Femur (tissue), 1 donor: Measurements from ENCODE around the gene GLTP.
"Not testable (repeated sequence)": the region's sequence is repeated elsewhere in the genome, so short reads cannot be mapped to it uniquely, and the experiment has no call there.

Source experiments
- DNase-seq: peaks from one replicate; pipeline ENCODE4 v3.0.0-alpha.2; 2017

The GLTP gene

GRCh38 chr12:109876406-109876805, 3.9 kb downstream of the GLTP start:
- DNase-seq = no peak

GRCh38 chr12:109875572-109876131, 4.7 kb downstream of the GLTP start:
- no peak for DNase-seq

GRCh38 chr12:109873653-109874052, 6.7 kb downstream of the GLTP start:
- DNase-seq = no peak

DNA sequence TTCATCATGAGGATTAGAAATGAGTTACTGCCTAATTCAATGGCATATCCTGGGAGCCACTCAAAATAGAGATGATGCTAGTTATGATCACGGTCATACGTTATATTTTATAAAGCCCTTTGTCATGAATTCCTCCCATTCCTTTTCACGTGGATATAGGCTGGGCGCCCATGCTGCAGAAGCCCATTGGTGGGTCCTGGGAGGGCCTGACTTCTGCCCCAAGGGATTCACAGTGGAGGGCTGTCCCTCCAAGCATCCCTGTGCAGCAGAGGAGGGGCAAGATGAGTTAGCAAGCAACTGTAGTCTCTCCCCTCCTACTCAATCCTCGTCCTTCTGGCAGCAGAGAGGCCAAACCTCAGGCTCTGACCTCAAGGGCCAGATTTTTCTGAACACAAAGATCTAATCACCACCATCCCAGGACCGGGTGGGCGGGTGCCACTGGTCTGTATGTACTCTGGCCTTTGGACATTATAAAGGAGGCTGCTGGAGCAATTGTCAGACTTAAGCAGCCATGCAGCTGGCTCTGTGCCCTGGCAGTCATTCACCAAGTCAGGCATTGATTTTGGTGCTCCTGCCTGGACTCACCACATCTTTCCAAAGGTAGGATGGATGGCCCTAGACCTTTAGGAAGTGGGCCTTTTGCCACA, 8.6 kb downstream of the GLTP start:
- DNase-seq = no peak

DNA sequence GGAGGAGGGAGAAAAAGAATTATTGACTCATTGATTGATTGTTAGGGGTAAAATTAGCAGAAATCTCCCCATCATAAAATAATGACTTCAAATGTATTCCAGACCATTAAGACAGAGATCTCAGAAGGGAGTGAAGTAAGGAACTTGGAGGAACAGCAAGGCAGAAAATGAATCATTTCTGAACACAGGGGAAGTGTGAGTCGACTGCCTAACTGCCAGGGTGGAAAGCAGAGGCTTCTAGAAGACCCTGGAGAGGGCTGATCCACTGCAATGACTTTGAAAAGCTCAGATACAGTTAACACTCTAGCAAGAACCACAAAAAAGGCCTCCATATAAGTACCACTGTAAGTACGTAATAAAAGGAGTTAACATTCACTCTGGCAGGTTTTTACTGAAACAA, 9.7 kb downstream of the GLTP start:
- no peak for DNase-seq

DNA sequence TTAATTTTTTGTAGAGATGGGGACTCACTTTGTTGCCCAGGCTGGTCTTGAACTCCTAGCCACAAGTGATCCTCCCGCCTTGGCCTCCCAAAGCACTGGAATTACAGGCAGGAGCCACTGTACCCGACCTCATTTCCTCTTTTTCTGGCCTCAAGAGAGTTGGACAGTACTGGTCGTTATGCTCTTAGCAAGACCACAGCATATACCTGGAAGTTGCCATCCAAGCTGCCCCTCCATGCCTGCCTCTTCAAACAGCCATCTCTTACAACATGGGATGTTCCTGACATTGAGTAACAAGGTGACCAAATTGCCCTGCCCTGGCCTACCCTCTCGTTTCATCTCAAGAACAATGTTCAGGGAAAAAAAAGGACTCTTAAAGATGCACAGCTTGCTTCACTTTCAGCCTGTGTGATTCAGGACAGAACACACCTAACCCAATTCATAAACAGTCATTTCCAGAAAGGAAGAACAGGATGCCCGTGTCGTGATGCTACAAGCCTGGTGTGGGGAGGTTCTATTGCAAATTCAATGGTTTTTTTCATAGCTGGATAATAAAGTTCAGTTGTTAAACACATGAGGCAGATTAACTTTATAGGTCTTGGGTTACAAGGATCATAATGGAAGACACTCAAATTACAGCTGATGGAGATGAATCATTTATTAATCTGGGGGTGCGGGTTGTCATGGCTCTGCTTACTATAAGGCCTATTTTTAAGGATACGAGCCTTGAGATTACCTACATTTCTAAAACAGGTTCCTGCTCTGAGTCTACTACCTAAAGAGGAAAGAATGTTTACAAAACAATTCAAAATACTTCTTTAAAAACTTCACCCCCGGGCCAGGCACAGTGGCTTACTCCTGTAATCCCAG, 11.9 kb downstream of the GLTP start:
- DNase-seq = no peak

DNA sequence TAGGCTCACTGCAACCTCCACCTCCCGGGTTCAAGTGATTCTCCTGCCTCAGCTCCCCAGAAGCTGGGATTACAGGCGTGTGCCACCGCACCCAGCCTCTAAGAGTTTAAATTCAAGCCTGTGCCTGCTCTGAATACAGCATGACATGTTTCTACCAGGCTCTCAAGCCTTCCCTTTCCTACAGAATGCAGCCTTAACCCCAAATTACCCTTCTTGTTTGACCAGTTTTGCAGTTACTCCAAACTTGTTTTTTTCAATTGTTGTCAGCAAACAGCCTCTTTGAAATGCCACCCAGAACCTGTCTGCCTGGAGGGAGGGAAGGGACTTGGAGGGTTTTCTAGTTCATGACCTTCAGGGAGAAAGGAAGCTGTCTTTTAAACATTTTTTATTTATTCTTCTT, 15.4 kb downstream of the GLTP start:
- DNase-seq = no peak

DNA sequence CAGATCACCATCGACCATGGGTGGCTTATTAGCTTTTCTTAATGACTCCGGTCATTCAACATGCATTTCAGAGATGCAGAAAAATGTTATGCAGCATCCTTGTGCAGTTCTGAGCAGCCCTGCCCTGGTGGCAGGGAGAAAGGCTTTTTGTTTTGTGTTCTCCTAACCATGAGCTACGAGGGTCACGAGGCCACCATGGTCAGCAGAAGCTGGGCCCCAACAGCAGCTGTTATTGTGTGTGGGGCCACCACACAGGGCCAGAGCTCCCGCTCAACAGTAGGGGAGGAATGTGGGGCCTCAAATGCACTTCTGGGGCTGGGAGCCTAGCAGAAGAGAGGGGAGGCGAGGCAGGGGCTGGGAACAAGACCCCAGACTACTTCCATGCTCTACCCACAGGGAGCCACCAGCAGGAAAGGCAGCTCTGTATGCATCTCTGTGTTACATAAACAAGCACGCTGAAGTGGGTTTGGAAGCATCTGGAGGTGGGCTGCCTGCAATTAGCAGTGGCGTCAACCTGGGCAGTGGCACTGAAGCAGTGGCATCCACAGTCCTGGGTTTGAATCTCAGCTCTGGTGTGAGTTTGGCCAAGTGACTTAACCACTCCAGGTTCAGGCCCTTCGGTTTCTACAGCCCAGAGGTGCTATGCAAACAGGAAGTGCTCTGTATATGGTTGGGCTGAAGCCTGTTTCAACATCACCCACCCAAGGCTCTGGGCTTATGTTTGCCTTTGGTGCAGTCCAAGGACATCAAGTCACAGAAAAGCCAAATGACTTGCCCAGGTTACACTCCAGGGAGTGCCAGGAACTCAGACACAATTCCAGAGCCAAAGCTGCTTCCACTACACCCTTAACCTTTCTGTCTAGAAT, 16.3 kb downstream of the GLTP start:
- DNase-seq = peak; percentile 31

DNA sequence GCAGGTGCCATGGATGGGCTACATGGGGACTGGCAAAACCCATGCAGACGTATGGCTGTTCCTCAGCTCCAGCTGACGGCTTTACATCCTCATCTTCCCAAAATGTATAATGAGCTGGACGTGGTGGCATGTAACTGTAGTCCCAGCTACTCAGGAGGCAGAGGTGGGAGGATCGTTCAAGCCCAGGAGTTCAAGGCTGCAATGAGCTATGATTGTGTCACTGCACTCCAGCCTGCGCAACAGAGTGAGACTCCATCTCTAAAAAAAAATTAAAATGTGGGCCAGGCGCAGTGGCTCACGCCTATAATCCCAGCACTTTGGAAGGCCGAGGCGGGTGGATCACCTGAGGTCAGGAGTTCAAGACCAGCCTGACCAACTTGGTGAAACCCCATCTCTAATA, 17.9 kb downstream of the GLTP start:
- not testable (repeated sequence) for DNase-seq

DNA sequence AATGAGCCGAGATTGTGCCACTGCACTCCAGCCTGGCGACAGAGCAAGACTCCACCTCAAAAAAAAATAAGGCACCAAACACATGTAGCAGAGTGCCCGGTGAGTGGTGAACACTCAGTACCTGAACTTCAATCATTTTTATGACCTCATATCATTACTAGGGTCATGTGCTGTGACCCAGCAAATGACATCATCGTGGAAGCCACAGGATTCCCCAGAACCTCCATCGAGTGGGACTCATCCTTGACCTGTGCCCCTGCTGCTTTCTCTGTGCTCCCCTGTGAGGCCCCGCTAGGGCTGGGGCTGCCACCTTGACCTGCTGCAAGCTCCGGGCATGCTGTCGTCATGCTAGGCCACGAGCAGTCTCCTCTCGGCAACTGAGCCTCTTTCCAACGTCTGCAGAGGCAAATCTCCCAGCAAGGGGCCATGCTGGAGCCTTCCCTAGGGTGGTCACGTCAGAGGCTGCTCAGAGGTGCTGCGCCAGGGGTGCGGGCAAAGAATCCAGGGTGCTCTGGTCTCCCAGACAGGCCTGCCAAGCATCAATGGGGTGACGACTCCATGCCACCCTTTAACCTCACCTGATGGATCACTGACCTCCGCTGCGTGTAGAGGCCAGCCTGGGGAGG, 18.5 kb downstream of the GLTP start:
- DNase-seq = no peak

DNA sequence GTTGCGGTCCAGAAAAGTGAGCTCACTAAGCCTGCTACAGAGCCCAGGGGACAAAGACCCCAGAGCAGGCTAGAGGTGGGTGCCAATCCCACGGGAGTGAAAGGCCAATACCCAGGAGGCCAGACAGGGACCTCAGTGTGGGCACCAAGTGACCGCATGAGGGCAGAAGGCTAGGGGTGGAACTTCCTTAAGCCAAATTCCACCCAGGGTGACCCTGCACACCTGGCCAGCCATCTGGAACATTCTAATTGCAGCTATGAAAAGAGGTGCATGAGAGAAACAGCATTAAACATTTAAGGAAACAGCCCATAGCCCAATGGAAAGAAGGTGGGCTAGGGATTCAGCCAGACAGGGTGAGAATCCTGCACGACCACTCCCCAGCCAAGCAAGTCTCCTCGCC, 19.4 kb downstream of the GLTP start:
- DNase-seq = no peak

DNA sequence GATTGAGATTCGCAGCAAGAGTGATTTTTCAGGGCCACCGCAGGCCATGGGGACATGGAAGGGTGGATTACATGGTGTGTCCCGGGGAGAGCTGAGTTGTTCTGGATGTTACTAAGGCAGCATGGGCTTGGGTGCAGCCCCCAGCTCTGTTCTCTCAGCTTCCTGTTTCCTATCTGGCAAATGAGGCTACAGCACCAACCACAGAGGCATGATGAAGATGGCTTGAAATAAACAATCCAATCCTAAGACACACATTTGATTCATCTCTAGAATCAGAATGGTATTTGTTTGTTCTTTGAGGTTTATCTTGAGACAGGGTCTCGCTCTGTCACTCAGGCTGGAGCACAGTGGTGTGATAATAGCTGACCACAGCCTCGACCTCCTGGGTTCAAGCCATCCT, 21.6 kb downstream of the GLTP start:
- no peak for DNase-seq

DNA sequence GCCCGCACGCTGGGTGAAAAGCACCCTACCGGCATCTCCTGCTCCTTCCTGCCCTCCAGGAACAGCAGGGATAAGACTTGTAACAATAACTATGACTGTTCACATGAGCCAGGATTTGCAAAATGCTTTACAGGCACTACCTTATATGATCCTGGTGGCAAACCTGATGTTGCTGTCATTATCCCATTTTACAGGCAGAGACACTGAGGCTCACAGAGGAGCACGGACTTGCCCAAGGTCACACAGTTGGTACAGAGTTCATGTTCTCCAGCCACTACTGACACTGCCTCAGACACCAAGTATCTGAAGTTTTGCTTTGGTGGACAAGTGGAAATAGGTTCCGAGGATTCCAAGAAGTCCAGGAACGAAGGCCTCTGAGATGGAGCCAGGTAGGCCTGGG, 22.6 kb downstream of the GLTP start:
- DNase-seq = no peak

- DNase-seq = no peak
Observed at GRCh38 chr12:109855377-109855776, 25.0 kb downstream of the GLTP start.

- not testable (repeated sequence) for DNase-seq
Observed at GRCh38 chr12:109850518-109850917, 29.8 kb downstream of the GLTP start.

DNA sequence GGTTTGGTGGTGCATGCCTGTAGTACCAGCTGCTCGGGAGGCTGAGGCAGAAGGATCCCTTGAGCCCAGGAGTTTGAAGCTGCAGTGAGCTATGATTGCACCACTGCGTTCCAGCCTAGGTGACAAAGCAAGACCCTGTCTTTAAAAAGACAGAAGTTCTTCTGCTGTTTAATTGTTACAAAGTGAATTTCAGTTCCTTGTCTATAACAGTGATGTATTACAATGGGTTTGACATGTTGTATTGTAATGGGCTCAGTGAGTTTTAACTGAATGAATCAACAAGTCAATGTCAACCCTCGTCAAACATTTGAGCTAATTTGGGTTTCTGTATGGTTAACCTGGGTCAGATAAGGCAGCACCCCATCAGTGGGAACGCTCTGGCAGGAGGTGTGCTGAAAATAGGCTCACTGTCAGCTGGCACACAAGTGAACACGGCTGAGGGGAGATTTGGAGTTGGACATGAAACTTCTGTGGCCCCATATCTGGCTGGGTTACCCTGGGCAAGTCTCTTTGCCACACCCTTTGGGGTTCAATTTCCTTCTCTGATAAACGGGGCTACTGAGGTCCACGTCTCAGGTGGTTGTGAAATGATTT, 33.1 kb downstream of the GLTP start:
- DNase-seq = no peak

DNA sequence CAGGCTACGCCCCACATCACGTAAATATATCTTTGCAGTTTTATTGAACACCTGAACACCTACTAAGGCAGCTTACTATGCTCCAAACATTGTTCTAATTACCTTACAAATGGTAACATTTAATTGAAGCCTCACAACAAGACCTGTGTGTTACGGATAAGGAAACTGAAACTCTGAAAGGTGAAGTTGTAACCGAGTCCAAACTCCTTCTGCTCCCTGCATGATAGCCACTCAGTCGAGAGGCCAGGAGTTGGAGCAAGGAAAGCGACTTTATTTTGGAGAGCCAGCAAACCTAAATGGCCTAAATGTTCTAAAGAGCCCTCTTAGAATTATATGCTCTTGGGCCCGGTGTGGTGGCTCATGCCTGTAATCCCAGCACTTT, 34.5 kb downstream of the GLTP start:
- DNase-seq = no peak

DNA sequence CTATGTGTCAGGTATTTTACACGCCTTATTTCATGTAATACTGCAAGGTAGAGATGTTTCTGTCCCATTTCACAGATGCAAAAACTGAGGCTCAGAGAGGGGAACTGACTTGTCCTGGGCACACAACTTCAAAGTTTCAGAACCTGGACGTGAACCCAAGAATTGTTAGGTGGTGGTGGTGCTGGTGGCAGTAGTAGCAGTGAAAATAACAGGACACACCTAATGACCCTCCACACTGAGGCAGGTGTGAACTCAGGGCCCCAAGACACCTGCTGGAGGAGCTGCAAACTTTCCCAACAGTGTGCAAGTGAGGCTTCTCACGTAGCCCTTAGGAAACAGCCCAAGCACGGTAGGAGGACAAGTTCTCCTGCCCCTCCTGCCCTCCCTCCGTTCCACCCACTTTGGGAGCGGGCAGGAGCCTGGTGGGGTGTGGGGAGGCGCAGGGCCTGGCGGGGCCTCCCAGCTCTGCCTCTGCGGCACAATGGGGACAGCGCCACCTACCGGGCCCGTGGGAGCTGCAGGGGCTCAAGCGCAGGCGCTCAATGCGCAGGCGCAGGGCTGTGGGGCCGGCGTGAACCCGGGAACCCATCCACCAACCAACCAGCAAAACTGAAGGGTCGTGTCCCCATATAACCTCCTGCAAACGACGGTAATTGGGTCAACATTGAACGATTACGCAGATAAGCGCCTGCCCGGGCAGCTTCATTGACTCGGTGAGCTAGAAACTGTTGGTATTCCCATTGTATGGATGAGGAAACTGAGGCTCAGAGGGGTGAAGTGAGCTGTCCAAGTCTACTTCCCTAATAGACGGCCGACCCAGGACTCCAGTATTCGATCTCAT, 35.1 kb downstream of the GLTP start:
- peak; percentile 92 for DNase-seq

DNA sequence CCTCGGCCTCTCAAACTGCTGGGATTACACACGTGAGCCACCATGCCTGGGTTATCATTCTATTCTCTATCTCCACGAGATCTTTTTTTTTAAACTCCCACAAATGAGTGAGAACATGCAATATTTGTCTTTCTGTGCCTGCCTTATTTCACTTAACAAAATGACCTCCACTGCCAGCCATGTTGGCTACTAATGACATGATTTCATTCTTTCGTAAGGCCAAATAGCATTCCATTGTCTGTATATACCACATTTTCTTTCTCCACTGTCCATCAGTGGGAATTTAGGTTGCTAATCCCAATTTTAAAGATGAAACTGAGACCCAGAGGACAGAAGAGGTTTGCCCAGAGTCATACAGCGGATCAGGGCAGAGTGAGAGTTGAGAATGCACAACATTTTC, 36.2 kb downstream of the GLTP start:
- no peak for DNase-seq

GRCh38 chr12:109842021-109842420, 38.3 kb downstream of the GLTP start:
- DNase-seq = no peak

DNA sequence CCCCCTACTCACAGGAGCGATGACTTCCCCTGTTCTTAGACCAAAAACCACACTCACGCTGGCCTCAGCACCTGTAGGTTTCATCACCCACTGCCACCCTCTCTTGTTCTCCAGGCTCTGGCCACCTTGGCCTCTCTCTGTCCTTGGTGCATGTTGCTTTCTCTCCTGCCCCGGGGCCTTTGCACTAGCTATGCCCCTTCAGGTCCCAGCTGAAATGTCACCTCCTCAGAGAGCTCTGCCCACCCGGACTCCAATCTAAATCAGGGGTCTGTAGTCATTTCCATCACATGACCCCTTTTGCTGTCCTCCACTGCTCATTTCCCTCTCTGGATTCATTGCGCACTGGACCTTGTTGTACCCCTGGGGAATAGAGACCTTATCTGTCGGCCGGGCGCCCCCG, 39.0 kb downstream of the GLTP start:
- no peak for DNase-seq
